Endothelial cell of umbilical vein (primary cell): ENCODE measurements around the gene SLC25A21.

Experiments used
- CTCF ChIP-seq, 2 donors: IDR thresholded peaks; 1 replicate in 1 of 2; 2 replicates in 1 of 2; pipeline ENCODE4 v1.5.1; 2011; ENCODE audit warnings: low read length in 2 of 2, mild to moderate bottlenecking in 2 of 2, moderate library complexity in 2 of 2, control low read depth in 1 of 2, inconsistent platforms in 1 of 2, low read depth in 1 of 2; ENCODE audit not compliant: insufficient read depth in 1 of 2; ENCODE audit errors: extremely low read depth in 1 of 2
- EZH2 ChIP-seq: IDR thresholded peaks from 2 replicates; pipeline ENCODE4 v1.6.1; 2012; ENCODE audit warnings: borderline replicate concordance, low read depth, mild to moderate bottlenecking, moderate library complexity, low read length, inconsistent platforms; ENCODE audit not compliant: severe bottlenecking
- FOS ChIP-seq: IDR thresholded peaks from 2 replicates; pipeline ENCODE4 v1.6.1; 2011; ENCODE audit warnings: mild to moderate bottlenecking, low read length, moderate library complexity, borderline replicate concordance; ENCODE audit not compliant: insufficient read depth
- GATA2 ChIP-seq: IDR thresholded peaks from 2 replicates; pipeline ENCODE4 v1.7.0; 2011; ENCODE audit warnings: low read depth, mild to moderate bottlenecking, moderate library complexity, mixed read lengths, low read length; ENCODE audit not compliant: insufficient read length, insufficient read depth
- MAX ChIP-seq: IDR thresholded peaks from 2 replicates; pipeline ENCODE4 v1.6.1; 2011; ENCODE audit not compliant: insufficient read depth, insufficient read length
- POLR2A ChIP-seq: IDR thresholded peaks from 2 replicates; pipeline ENCODE4 v1.6.1; 2012; ENCODE audit warnings: low read depth, mild to moderate bottlenecking, control low read depth, low read length
- POLR2AphosphoS5 ChIP-seq: IDR thresholded peaks from 2 replicates; pipeline ENCODE4 v1.6.1; 2012; ENCODE audit warnings: low read depth, mild to moderate bottlenecking, control low read depth, low read length, moderate library complexity; ENCODE audit not compliant: insufficient read depth

- TF ChIP-seq CTCF (IDR thresholded peaks at IDR 0.05; ENCODE audit: extremely low read depth in 1 of 2, insufficient read depth in 1 of 2, low read depth in 1 of 2, low read length in 2 of 2) (no peak), EZH2 (no peak), POLR2AphosphoS5 (no peak), MAX (no peak), POLR2A (no peak), FOS (no peak), GATA2 (no peak)
Measured at GRCh38 chr14:37210448-37210847, 38.0 kb upstream of the SLC25A21 start.
